SK-N-SH (cell line): ENCODE measurements around the gene ACTR10.

Source experiments
- CHD2 ChIP-seq: fragments of 150-350 bp; IDR thresholded peaks from 2 replicates; pipeline ENCODE4 v1.6.1; 2018; ENCODE audit warnings: low read length; ENCODE audit not compliant: partially characterized antibody
- EP300 ChIP-seq, 2 experiments: IDR thresholded peaks; 2 replicates each; pipeline versions ENCODE4 v1.4.0 to v1.6.1; 2012; ENCODE audit warnings: borderline replicate concordance in 1 of 2, low read depth in 1 of 2, low read length in 1 of 2
- EZH2phosphoT487 ChIP-seq: fragments of 200-600 bp; sonication (generic); IDR thresholded peaks from 2 replicates; pipeline ENCODE4 v1.6.1; 2017; ENCODE audit warnings: low read depth, mixed run types, mild to moderate bottlenecking, antibody characterized with exemption, moderate library complexity, borderline replicate concordance
- GATA2 ChIP-seq: sonication (generic); formaldehyde crosslinking; IDR thresholded peaks from 2 replicates; pipeline ENCODE4 v1.5.0; 2020; ENCODE audit warnings: mild to moderate bottlenecking, missing genetic modification reagents
- JUND ChIP-seq: IDR thresholded peaks from 2 replicates; pipeline ENCODE4 v1.4.0; 2012
- MAX ChIP-seq: IDR thresholded peaks from 2 replicates; pipeline ENCODE4 v1.4.0; 2012; ENCODE audit warnings: low read depth
- MXI1 ChIP-seq: IDR thresholded peaks from 2 replicates; pipeline ENCODE4 v1.6.1; 2012; ENCODE audit warnings: mild to moderate bottlenecking, low read depth, low read length, improper control_type of control experiment
- REST ChIP-seq: IDR thresholded peaks from 2 replicates; pipeline ENCODE4 v1.6.1; 2012; ENCODE audit warnings: mild to moderate bottlenecking, low read depth, low read length, moderate library complexity
- SMC3 ChIP-seq: IDR thresholded peaks from 2 replicates; pipeline ENCODE4 v1.6.1; 2012; ENCODE audit warnings: low read depth, low read length, improper control_type of control experiment
- YY1 ChIP-seq: IDR thresholded peaks from 2 replicates; pipeline ENCODE4 v1.4.0; 2012; ENCODE audit warnings: low read depth, mild to moderate bottlenecking
- TF ChIP-seq, protein P1 (sequence below): fragments of 200-600 bp; sonication (generic); IDR thresholded peaks from 2 replicates; pipeline ENCODE4 v1.6.1; 2017; ENCODE audit warnings: antibody characterized with exemption, mild to moderate bottlenecking, moderate library complexity
- TF ChIP-seq, protein P2 (sequence below): fragments of 150-350 bp; IDR thresholded peaks from 2 replicates; pipeline ENCODE4 v1.6.1; 2017; ENCODE audit warnings: antibody characterized with exemption, low read length, low read depth, borderline replicate concordance

DNA sequence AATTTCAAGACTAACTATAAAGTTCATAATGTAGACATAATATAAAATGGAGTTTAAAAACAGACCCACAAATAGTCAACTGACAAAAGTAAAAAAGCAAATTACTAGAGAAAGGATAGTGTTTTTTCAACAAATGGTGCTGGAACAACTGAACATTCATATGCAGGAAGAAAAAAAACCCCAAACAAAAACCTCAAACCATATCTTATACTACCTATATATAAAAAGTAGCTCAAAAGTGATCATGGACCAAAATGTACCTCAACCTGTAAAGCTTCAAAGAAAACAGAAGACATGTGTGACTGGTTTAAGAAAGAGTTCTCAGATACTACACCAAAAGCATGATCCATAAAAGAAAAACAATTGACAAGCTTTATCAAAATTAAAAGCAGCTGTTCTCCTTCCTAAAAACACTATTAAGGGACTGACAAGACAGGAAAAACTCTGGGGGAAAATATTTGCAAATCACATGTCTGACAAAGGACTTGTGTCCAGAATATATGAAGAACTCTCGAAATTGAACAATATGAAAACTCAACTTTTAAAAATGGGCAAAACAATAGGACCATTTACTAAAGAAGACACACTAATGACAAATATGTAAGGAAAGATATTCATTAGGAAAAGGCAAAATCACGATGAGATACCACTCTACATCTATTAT is 75.7 kb downstream of the ACTR10 start:
- TF ChIP-seq, protein P1, sequence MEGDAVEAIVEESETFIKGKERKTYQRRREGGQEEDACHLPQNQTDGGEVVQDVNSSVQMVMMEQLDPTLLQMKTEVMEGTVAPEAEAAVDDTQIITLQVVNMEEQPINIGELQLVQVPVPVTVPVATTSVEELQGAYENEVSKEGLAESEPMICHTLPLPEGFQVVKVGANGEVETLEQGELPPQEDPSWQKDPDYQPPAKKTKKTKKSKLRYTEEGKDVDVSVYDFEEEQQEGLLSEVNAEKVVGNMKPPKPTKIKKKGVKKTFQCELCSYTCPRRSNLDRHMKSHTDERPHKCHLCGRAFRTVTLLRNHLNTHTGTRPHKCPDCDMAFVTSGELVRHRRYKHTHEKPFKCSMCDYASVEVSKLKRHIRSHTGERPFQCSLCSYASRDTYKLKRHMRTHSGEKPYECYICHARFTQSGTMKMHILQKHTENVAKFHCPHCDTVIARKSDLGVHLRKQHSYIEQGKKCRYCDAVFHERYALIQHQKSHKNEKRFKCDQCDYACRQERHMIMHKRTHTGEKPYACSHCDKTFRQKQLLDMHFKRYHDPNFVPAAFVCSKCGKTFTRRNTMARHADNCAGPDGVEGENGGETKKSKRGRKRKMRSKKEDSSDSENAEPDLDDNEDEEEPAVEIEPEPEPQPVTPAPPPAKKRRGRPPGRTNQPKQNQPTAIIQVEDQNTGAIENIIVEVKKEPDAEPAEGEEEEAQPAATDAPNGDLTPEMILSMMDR, result no peak
- TF ChIP-seq MAX (no peak), REST (no peak), EZH2phosphoT487 (no peak), CHD2 (no peak), MXI1 (no peak), GATA2 (CRISPR knock-in tag) (no peak), EP300 (IDR thresholded peaks at IDR 0.05; ENCODE audit: borderline replicate concordance in 1 of 2, low read depth in 1 of 2, low read length in 1 of 2) (no peak), YY1 (no peak), SMC3 (no peak), JUND (no peak)
- TF ChIP-seq, protein P2, sequence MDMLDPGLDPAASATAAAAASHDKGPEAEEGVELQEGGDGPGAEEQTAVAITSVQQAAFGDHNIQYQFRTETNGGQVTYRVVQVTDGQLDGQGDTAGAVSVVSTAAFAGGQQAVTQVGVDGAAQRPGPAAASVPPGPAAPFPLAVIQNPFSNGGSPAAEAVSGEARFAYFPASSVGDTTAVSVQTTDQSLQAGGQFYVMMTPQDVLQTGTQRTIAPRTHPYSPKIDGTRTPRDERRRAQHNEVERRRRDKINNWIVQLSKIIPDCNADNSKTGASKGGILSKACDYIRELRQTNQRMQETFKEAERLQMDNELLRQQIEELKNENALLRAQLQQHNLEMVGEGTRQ, result no peak
